ENCODE data around the gene MYL10. TPM values are rescaled to one million over a fixed set of nuclear protein-coding genes. Genes with fewer than 3 reads are reported as not detected.
"Not testable (repeated sequence)": the region's sequence is repeated elsewhere in the genome, so short reads cannot be mapped to it uniquely, and the experiment has no call there.

Gene MYL10
- total RNA-seq, 2 experiments from 2014 or later, result not detected

DNA sequence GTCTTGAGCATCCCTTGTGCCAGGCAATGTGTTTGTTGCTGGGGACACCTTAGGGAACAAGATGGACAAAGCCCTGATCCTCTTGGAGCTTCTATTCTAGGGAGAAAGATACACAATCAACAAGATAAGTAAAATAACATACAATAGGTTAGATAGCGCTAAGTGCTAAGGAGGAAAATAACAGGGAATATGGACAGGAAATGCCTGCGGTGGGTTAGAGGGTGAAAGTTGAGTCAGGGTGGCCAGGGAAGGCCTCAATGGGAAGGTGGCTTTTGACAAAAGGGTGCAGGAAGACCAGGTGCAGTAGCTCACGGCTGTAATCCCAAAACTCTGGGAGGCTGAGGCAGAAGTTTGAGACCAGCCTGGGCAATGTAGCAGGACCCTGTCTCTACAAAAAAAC is 38.3 kb upstream of the MYL10 start:
- ATAC-seq (no peak), DNase-seq (no peak)
- Mint-ChIP-seq H3K27me3 (no peaks in the 10 kb centered on the region), H3K4me1 (peaks cover 2% of the 10 kb centered on the region), H3K9me3 (ENCODE audit: low read depth) (peaks cover 5% of the 10 kb centered on the region), H3K36me3 (no peaks in the 10 kb centered on the region), H3K27ac (no peak overlapping the region), H3K4me3 (no peak overlapping the region)
- CTCF ChIA-PET, result interaction anchor here (1.3 to 1.6 kb wide), 3 partner anchors 65 to 377 kb away, joined by 3 read pairs; no protein-coding TSS in a partner anchor

DNA sequence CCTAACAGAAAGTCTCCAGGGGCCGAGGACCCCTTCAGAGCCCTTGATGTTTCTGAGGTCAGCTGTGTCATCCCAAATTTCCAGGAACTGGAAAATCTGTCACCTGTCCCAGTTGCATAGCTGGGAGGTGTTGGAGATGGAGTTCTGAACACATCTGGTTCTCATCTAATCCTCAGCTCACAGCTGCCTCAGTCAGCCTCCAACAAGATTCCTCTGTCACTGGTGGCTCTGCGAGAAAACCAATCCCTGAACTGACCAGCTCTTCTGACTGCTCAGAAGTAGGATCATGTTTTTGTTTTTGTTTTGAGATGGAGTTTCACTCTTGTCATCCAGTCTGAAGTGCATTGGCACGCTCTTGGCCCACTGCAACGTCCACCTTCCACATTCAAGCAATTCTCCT is 37.6 kb upstream of the MYL10 start:
- no peaks in the 10 kb centered on the region for H3K36me3 Mint-ChIP-seq
- no peak for ATAC-seq
- CTCF ChIA-PET, result interaction anchor here (1.4 kb wide), 1 partner anchor 147 kb away, joined by 3 read pairs; no protein-coding TSS in a partner anchor
- H3K27me3 Mint-ChIP-seq, result no peaks in the 10 kb centered on the region
- H3K4me1 Mint-ChIP-seq, result peaks cover 2% of the 10 kb centered on the region
- peaks cover 5% of the 10 kb centered on the region for H3K9me3 Mint-ChIP-seq (ENCODE audit: low read depth)
- no peak overlapping the region for H3K27ac Mint-ChIP-seq
- DNase-seq, result no peak
- no peak overlapping the region for H3K4me3 Mint-ChIP-seq

DNA sequence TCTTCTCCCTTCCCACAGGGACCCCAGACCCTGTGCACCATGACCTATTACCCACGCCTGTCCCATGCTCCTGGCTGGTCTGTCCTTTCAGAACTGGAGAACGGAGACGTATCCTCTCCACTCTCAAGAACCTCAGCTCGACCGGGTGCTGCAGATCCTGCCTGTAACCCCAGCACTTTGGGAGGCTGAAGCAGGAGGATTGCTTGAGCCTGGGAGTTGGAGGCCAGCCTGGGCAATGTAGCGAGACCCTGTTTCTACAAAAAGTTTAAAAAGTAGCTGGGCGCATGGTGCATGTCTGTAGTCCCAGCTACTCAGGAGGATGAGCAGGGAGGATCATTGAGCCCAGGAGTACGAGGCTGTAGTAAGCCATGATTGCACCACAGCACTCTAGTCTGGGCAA is 37.2 kb upstream of the MYL10 start:
- Mint-ChIP-seq H3K9me3 (ENCODE audit: low read depth) (peaks cover 5% of the 10 kb centered on the region), H3K27ac (no peak overlapping the region), H3K4me1 (peaks cover 2% of the 10 kb centered on the region), H3K27me3 (no peaks in the 10 kb centered on the region), H3K4me3 (no peak overlapping the region), H3K36me3 (no peaks in the 10 kb centered on the region)
- DNase-seq (no peak), ATAC-seq (no peak)
- CTCF ChIA-PET, result no interaction called here

DNA sequence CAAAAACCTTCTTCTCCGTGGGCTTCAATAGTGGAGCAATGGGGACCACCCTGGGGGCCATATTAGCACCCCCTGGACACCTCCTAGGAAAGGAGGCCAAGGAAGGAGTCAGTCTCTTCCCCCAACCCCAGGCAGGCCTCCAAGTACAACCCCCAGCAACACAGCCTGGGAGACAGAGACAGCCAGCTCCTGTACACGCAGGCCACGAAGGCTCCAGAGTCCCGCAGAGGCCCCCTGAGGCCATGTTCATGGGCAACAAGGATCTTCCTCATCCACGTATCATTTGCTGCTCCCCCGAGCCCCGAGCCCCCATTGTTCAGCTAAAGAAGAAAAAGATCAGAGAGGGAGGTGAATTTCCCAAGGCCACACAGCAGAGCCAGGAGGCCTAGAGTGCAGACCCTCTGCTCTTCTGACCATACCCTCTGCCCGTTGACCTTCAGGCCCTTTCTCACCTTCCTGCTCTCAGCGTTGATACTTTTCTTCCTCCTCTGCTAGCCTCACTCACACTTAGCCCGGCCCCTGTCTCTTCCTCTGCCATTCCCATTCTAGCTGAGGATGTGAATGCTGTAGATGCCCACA is 35.9 kb upstream of the MYL10 start:
- peaks cover 3% of the 10 kb centered on the region for H3K27me3 Mint-ChIP-seq
- no peak overlapping the region for H3K27ac Mint-ChIP-seq
- peaks cover 5% of the 10 kb centered on the region for H3K9me3 Mint-ChIP-seq (ENCODE audit: low read depth)
- CTCF ChIA-PET, result no interaction called here
- ATAC-seq, result no peak
- H3K4me3 Mint-ChIP-seq, result no peak overlapping the region
- DNase-seq, result no peak
- no peaks in the 10 kb centered on the region for H3K36me3 Mint-ChIP-seq
- H3K4me1 Mint-ChIP-seq, result peaks cover 2% of the 10 kb centered on the region

DNA sequence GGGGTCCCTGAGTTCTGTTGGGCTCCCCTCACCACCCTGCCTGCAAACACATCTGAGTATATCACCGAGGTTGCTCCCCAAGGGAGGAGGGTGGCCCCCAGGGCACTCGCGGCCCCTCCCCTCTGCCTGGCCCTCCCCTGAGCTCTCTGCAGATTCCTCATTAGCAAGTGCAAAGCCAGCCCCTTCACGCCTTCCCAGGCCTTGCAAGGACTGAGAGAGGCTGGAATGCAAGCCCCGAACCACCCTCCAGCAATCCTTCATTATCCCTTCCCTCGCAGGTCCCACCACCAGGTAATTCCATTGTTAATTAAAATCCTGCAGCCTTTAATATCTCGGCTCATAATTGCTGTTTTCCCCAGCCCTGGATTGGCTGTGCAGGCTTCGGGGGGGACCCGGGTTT is 35.3 kb upstream of the MYL10 start:
- no peak for DNase-seq
- H3K27me3 Mint-ChIP-seq, result peaks cover 3% of the 10 kb centered on the region
- peaks cover 2% of the 10 kb centered on the region for H3K4me1 Mint-ChIP-seq

DNA sequence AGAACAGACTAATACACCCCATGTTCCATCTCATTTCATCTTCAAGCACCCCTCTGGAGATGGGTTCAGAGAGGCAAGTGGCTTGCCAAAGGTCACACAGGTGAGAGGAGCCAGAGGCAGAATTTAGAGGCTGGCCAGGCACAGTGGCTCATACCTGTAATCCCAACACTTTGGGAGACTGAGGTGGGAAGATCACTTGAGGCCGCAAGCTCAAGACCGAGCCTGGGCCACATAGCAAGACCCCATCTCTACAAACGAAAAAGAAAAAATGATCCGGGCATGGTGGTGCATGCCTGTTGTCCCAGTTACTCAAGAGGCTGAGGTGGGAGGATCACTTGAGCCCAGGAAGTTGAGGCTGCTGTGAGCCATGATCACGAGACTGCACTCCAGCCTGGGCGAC is 34.7 kb upstream of the MYL10 start:
- Mint-ChIP-seq H3K27ac (no peak overlapping the region), H3K4me1 (peaks cover 2% of the 10 kb centered on the region), H3K27me3 (peaks cover 3% of the 10 kb centered on the region), H3K4me3 (no peak overlapping the region), H3K9me3 (ENCODE audit: low read depth) (peaks cover 5% of the 10 kb centered on the region), H3K36me3 (no peaks in the 10 kb centered on the region)
- ATAC-seq (no peak), DNase-seq (no peak)
- CTCF ChIA-PET, result no interaction called here

More for the DNA sequence above, 35.3 kb upstream of the MYL10 start:
- Mint-ChIP-seq H3K36me3 (no peaks in the 10 kb centered on the region), H3K4me3 (no peak overlapping the region), H3K9me3 (ENCODE audit: low read depth) (peaks cover 5% of the 10 kb centered on the region), H3K27ac (no peak overlapping the region)
- ATAC-seq, result no peak
- CTCF ChIA-PET, result no interaction called here

DNA sequence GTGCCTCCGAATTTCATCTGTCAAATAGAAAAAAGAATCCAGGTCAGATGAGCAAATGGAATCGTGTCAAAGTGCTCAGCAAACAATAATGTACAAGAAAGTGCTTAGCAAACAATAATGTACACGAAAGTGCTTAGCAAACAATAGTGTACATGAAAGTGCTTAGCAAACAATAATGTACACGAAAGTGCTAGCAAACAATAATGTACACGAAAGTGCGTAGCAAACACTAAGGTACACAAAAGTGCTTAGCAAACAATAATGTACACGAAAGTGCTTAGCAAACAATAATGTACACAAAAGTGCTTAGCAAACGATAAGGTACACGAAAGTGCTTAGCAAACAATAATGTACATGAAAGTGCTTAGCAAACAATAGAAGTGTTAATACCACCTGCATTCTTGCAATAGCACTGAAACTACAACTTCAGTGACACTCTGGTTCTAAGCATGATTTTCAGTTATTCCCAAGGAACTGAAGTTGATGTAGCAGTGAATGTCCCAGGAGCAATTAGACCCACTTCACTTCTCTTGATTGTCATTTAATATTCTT is 33.4 kb upstream of the MYL10 start:
- peaks cover 2% of the 10 kb centered on the region for H3K4me1 Mint-ChIP-seq
- H3K27ac Mint-ChIP-seq, result no peak overlapping the region
- no peaks in the 10 kb centered on the region for H3K36me3 Mint-ChIP-seq
- DNase-seq, result no peak
- no peak for ATAC-seq
- H3K9me3 Mint-ChIP-seq (ENCODE audit: low read depth), result peaks cover 5% of the 10 kb centered on the region
- CTCF ChIA-PET, result no interaction called here
- H3K4me3 Mint-ChIP-seq, result no peak overlapping the region
- H3K27me3 Mint-ChIP-seq, result peaks cover 5% of the 10 kb centered on the region

DNA sequence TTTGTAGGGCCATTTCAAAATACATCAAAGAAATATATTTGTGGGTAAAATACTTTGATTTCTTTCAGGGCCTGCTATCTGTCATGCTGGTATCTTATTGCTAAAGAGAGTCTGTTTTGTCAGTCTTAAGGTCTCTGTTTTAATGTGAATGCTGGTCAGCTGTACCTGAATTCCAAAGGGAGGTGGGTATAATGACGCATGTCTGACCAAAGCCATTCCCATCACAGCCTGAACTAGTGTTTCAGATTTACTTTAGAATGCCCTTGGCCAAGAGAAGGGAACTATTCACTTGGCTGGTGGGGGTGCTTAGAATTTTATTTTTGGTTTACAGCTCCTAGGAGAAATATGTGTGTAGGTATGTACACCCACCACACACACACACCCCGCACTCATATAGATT is 30.6 kb upstream of the MYL10 start:
- peaks cover 13% of the 10 kb centered on the region for H3K27me3 Mint-ChIP-seq
- H3K4me3 Mint-ChIP-seq, result no peak overlapping the region
- no peak for DNase-seq
- no peak overlapping the region for H3K27ac Mint-ChIP-seq
- no peaks in the 10 kb centered on the region for H3K36me3 Mint-ChIP-seq
- CTCF ChIA-PET, result interaction anchor here (1.7 kb wide), 1 partner anchor 9 kb away, joined by 4 read pairs; no protein-coding TSS in a partner anchor
- H3K9me3 Mint-ChIP-seq (ENCODE audit: low read depth), result peaks cover 5% of the 10 kb centered on the region
- ATAC-seq, result no peak
- H3K4me1 Mint-ChIP-seq, result peaks cover 2% of the 10 kb centered on the region

DNA sequence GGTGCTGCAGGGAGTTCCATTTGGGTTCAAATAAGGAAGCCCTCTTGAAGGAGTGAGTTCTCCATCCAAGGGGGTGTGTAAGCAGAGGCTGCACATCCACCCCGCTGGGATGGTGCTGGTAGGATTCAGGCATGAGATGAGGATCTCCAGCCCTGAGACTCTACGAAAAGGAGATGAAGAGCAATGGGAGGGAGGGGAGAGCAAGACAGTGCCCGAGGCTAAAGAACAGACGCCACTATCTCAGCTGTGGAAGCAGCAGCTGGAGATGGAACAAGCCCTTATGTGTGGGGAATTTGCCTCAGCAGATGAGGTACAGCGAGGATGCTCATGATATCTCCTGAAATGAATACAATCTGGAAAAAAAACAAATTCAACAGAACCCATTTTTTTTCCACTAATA is 28.1 kb upstream of the MYL10 start:
- Mint-ChIP-seq H3K4me1 (no peaks in the 10 kb centered on the region), H3K27ac (no peak overlapping the region), H3K27me3 (peaks cover 16% of the 10 kb centered on the region), H3K4me3 (no peak overlapping the region), H3K36me3 (no peaks in the 10 kb centered on the region), H3K9me3 (ENCODE audit: low read depth) (no peaks in the 10 kb centered on the region)
- DNase-seq (no peak), ATAC-seq (no peak)
- CTCF ChIA-PET, result no interaction called here

DNA sequence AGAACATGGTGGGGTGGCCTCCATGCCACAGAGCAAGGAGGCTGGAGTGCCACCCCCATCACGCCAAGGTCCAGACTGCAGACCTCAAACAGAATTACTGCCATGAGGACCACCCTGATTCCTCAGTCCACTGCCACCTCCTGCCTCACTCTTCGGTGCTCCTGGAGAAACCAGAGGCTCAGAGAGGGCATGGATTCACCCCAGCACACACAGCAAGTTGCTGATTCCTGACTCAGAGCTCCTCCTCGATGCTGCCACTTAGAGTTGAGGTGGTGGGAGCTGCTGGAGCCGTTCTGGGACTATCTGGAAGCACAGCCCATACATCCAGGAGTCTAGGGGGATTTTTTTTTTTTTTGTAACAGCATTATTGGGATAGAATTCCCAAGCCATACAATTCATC is 22.0 kb upstream of the MYL10 start:
- Mint-ChIP-seq H3K27ac (no peak overlapping the region), H3K36me3 (no peaks in the 10 kb centered on the region), H3K9me3 (ENCODE audit: low read depth) (no peaks in the 10 kb centered on the region), H3K4me3 (no peak overlapping the region), H3K4me1 (no peaks in the 10 kb centered on the region), H3K27me3 (peaks cover 9% of the 10 kb centered on the region)
- DNase-seq (no peak), ATAC-seq (no peak)
- CTCF ChIA-PET, result interaction anchor here (0.9 kb wide), 1 partner anchor 9 kb away, joined by 4 read pairs; no protein-coding TSS in a partner anchor

DNA sequence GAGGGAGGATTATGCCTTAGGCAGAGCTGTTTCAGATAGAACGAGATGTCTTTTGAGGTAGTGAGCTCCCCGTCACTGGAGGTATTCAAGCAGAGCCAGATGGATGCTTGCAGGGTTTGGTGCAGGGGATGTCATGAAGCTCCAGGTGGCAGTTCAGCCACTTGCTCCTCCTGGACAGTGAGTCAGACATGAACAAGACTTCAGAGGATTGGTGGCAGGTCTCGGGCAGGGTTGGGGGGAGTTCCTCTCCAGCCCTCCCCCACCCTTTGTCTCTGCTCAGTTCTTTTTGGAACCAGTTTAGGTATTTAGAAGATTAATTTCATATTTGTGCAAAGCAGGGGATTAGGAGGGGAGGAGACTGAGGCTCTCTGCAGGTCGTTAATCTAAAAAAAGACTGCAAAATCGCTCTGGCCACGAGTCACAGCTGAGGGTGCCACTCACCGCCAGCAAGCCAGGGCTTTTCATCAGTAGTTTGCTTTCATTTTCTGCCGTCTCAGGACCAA is 21.5 kb upstream of the MYL10 start:
- no peak for ATAC-seq
- peaks cover 9% of the 10 kb centered on the region for H3K27me3 Mint-ChIP-seq
- no peaks in the 10 kb centered on the region for H3K9me3 Mint-ChIP-seq (ENCODE audit: low read depth)
- DNase-seq, result no peak
- CTCF ChIA-PET, result interaction anchor here (0.9 kb wide), 1 partner anchor 10 kb away, joined by 4 read pairs; no protein-coding TSS in a partner anchor
- no peaks in the 10 kb centered on the region for H3K36me3 Mint-ChIP-seq
- no peaks in the 10 kb centered on the region for H3K4me1 Mint-ChIP-seq
- H3K27ac Mint-ChIP-seq, result no peak overlapping the region
- H3K4me3 Mint-ChIP-seq, result no peak overlapping the region

DNA sequence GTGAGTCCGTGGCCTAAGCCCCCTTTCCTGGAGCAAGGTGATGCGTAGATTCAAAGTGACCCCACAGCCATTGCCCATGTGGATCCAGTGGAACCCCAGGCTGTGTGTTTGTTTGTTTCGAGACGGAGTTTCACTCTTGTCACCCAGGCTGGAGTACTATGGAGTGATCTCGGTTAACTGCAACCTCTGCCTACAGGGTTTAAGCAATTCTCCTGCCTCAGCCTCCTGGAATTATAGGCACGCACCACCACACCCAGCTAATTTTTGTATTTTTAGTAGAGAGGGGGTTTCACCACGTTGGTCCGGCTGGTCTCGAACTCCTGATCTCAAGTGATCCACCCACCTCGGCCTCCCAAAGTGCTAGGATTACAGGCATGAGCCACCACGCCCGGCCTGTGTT is 18.8 kb upstream of the MYL10 start:
- H3K4me1 Mint-ChIP-seq; H3K9me3 Mint-ChIP-seq (ENCODE audit: low read depth); CTCF ChIA-PET; DNase-seq; H3K4me3 Mint-ChIP-seq; H3K36me3 Mint-ChIP-seq; ATAC-seq; H3K27me3 Mint-ChIP-seq; H3K27ac Mint-ChIP-seq: not testable (repeated sequence)

DNA sequence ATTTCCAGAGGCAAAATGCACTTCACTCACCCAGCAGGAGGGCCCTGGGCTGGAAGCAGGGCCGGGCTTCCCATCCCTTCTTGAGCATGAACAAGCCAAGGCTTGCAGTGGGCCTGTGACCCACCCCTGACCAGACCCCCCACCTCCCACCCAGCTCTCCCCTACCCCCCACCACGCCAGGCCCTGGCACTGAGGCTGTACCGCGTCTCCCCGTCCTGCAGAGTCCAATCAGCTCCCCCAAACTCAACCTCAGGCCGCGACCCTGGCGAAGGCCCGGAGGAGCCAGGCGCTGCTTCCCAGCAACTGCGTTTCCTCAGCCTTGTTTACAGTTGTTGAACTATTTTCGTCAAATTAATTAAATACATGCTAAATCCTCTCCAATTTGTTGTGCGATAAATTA is 16.9 kb upstream of the MYL10 start:
- no peak overlapping the region for H3K27ac Mint-ChIP-seq
- no peak overlapping the region for H3K4me3 Mint-ChIP-seq
- CTCF ChIA-PET, result no interaction called here
- no peaks in the 10 kb centered on the region for H3K27me3 Mint-ChIP-seq
- DNase-seq (no peak), ATAC-seq (no peak)
- no peaks in the 10 kb centered on the region for H3K4me1 Mint-ChIP-seq
- H3K9me3 Mint-ChIP-seq (ENCODE audit: low read depth), result no peaks in the 10 kb centered on the region
- no peaks in the 10 kb centered on the region for H3K36me3 Mint-ChIP-seq

DNA sequence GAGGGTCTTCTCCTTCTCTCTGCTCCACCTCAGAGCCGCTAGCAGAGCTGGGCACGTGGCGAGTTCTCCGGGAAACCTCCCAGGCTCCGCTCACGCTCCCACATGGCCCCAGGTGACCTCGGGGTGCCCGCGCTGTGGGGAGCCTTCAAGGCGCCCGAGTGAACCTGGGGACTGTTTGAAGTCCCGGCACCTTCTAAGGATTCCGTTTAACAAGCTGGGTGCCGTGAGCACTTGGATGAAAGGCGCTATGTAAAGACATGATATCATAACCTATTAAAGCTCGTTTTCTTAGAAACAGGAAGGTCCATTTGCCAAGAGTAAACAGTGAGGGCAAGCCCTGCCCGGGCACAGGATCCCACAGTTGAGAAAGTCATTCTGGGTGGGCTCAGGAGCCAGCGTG is 15.8 kb upstream of the MYL10 start:
- Mint-ChIP-seq H3K9me3 (ENCODE audit: low read depth) (no peaks in the 10 kb centered on the region), H3K27me3 (no peaks in the 10 kb centered on the region), H3K27ac (no peak overlapping the region)

More for the DNA sequence above, 15.8 kb upstream of the MYL10 start:
- DNase-seq (no peak), ATAC-seq (no peak)
- Mint-ChIP-seq H3K4me1 (no peaks in the 10 kb centered on the region), H3K36me3 (no peaks in the 10 kb centered on the region), H3K4me3 (no peak overlapping the region)
- CTCF ChIA-PET, result no interaction called here
